ENCODE data around the gene FUBP3. TPM values are rescaled to one million over a fixed set of nuclear protein-coding genes. Genes with fewer than 3 reads are reported as not detected.

Gene FUBP3
- total RNA-seq, 1 donor from 2014 or later: 42.8 TPM

GRCh38 chr9:130606887-130607600 is 27.7 kb downstream of the FUBP3 start:
- DNase-seq (ENCODE audit: low read depth, low spot score): no peak

DNA sequence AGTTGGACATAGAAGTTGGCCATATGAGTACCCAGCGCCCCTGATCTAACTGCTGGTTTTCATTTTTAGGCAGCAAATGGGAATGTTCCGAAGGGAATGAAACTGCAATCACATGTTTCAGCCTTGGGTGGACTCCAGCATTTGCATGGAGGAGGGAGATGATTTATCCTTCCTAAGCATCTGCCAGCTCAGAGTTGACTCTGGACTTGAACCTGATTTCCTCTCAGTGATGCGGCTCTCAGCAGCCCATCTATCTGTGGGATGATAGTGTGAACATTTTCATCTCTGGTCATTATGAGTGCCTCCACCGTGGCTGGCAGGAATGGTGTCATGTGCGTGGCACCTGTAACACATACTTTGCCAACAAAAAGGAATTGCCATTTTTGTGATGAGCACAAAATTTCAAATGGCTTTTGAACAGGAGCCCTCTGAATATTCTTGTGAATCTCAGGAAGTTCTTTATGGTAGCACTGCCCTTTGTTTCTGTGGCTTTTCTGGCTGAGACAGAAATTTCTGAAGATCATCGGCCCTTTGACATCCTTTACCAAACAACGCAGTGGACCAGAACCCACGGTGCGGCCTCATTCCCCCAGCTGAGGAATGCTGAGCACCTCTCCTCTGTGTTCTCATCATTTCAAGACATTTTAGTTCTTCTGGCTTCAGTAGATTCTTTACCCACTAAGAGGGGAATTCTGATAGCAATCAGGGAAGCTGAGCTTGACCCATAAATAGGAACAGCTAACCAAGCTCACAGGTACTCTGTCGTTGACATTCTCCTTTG is 28.5 kb downstream of the FUBP3 start:
- DNase-seq (ENCODE audit: low read depth, low spot score): no peak

DNA sequence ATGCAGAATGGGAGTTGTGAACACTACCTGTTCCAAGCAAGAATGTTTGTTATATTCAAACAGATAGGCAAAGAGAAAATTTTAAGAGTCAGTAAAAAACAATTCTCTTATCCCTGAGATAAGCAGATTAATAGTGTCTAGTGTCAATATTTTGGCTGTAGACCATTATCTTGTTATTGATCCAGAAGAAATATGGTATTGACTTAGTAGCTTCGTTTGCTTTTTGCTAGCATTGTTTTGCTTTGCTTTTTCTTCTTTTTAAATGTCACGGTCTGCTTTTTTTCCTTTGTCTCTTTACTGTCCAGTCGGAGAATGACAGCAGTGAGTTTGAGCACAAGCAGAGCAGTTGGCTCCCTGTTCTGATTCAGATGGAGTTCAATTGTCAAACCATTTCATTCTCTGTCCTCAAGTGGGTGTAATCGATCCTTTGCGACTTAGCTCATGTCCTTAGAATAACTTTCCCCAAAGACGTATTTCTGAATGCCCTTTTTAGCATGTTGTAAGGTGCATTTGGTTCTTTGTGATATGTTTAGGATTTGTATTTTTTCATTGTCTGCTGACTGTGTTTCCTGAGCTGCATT is 29.3 kb downstream of the FUBP3 start:
- no peak for DNase-seq (ENCODE audit: low read depth, low spot score)

DNA sequence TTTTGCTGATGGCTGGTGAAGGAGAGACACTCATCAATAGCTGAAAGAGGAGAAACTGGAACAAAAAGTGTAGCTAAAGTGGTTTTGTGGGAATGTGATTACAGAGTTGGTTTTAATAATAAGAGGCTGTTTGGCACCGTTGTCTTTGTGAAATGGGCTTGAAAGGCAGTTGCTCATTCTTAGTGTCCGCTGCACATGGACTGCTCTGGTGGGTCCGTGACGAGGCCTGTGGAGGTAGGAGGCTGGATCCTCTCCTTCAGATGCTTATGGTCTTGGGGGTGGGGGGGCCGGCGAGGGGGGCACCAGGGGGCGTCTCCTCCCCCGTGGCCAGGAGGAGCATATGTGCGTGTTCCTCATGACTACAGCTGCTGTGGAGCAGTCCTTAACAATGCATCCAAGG is 29.8 kb downstream of the FUBP3 start:
- DNase-seq (ENCODE audit: low read depth, low spot score): no peak

DNA sequence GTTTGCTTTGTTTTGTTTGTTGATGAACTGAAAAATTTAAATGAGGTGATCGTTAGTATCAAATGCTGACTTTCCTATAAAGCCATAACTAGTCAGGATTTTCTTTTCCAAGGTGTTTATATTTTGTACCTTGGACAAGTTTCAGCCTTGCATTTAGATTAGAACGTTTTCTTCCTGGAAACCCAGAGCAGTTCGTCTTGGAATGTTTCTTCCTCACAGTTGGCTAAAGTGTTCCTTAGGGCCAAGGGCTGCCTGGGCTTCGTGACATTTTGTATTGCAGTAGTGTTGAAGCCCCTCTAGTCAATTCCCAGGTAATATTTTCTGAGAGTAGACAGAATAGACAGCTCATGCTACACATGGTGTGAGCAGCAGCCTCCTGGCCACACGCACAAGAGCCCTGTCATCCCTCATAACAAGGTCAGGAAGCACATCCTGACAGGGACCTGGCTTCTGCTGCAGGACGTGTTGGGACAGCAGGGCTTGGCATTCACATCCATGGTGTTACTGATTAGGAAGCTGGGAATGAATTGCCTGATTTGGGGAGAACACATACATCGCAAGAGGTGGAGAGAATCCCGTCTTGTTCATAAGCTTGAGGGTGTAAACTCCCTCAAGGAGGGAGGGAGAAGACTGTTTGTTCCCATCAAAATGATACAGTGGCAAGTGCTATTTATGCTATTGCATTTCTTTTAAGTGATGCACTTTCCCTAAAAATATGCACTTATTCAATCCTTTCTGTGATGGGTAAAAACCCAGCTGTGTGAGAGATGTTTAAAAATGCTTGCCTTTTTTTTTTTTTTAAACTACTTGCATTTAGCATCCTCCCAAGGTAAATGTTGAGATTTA is 31.7 kb downstream of the FUBP3 start:
- DNase-seq (ENCODE audit: low read depth, low spot score): no peak

DNA sequence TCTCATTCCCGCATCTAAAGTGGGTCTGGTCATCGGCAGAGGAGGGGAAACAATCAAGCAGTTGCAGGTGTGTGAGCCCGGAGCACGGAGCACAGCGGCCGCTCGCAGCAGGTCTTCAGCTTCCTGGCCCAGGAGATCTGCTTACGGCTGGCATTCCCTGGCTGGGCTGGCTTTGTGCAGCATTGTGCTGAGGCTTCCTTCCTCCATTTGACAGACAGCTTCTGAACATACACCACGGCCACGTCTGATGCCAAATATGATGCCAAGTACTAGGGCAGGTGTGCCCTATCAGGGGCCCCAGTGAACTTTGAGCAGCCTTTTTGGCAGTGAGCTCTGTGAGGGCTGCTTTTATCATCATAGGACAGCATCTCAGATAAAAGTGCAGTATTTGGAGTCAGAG is 37.1 kb downstream of the FUBP3 start:
- DNase-seq (ENCODE audit: low read depth, low spot score): no peak

- DNase-seq (ENCODE audit: low read depth, low spot score): no peak
Observed at GRCh38 chr9:130623466-130623865, 44.1 kb downstream of the FUBP3 start.

GRCh38 chr9:130624154-130624553 is 44.8 kb downstream of the FUBP3 start:
- DNase-seq (ENCODE audit: low read depth, low spot score): no peak

GRCh38 chr9:130626249-130626996 is 47.0 kb downstream of the FUBP3 start:
- no peak for DNase-seq (ENCODE audit: low read depth, low spot score)

GRCh38 chr9:130627051-130627450 is 47.7 kb downstream of the FUBP3 start:
- DNase-seq (ENCODE audit: low read depth, low spot score): no peak

DNA sequence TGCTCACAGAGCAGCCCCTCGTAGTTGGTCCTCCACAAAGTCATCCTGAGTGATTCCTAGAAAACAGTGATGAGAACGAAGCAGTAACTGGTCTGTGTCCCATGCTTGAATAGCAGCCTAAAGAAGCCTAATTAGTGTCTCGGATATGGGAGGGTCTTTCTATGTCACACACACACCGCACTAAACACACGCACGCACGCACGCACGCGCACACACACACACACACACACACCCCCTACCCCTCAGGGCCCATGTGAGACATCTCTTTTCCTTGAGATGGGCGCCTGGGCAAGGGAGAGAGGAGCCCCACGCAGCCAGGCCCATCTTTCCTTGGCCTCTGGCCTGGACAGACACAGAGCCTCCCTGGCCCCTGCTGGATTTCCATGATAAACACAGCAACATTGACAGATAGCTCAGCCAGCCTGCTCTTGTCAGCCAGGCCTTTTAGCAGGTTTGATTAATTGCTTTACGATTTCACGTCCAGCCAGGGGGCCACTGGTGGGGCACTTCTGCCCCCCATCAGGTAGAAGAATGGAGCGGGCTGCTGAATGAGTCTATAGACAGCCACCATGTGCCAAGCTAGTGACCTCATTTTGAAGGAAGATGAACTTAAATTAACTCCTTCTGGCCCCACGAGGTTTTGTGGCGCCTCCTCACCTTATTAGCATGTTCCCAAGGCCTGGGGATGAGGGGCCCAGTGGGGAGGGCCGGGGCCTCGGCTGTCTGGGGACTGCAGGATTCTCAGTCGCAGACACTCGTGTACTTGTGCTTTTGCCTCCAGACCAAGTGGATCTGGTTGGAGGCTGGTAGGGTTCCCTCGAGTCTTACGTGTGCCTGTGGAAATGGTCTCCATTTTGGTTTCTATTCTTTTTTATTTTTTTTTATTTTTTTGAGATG is 48.8 kb downstream of the FUBP3 start:
- no peak for DNase-seq (ENCODE audit: low read depth, low spot score)

DNA sequence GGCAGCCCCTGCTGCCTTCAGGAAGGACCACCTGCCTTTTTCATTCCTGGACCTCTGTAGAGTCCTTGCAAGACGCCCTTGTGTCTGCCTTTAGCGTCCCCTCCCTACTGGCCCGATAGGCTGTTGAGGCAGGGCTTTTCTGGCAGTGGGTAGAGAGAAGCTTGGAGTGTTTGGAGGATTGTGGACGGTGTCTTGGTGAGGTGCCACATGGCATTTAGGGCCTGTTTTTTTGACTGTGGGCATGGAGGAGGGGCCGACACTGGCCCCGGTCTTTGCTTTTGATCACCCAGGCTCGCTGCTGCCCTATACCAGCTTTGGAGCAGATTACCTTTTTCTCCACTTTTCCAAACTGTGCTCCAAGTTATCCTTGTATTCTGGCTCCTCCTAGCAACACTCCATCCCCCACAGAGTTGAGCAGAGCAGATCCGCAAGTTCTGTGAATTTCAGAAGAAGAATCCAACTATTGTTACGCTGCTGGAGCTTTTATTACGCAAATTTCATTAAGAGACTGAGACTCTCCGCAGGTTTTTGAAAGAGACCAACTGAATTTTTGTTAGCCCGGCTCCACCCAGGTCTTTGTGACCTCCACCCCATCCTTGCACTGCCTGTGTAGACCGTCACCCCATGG is 50.2 kb downstream of the FUBP3 start:
- no peak for DNase-seq (ENCODE audit: low read depth, low spot score)

DNA sequence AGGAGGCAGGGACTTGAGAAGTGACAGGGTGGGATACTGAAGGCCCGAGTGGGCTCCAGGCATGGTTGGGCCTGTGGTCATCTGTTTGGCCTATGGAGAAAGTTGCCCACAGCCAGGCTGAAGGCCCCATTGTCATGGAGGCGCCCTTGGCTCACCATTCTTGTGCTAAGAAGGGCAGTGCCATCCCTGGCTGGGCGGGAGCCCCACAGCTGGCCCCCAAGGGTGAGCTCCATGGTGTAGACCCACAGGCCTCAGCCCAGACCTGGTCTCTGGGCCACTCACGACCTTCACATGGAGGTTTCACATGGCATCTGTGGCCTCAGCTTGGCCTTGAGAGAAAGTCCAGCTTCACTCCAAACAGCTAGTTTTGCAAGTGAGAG is 50.7 kb downstream of the FUBP3 start:
- DNase-seq (ENCODE audit: low read depth, low spot score): no peak

DNA sequence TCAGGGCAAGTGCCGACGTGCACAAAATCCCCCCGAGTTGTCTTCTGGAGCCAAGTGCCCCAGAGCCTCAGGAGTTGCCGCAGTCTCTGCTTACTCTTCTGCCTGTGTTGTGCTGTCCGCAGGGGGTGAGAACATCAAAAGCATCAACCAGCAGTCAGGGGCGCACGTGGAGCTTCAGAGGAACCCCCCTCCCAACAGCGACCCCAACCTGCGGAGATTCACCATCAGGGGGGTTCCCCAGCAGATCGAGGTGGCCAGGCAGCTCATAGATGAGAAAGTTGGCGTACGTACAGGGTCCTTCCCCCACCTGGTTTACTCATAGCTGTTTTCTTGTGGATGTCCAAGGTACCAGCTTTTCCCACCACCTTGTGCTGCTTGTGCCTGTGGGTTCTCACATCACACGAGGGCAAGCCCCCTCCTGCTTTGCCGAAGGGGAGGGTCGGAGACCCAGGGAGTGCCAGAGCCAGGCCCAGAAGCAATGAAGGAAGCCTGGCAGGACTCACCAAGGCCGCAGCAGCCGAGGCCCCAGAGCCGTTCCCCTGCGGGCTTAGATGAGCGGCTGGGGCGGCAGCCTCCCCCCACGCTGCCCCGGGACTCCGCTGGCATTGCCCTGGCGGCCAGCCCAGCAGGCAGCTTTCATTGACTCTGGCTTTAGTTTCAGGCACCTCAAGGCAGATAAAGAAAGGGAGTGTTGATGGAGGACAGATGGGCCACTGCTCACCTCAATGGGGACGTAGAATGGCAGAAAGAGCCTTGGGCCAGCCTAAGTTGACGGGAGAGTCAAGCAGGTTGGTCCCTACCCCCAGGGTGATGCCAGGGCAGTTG is 51.3 kb downstream of the FUBP3 start:
- DNase-seq (ENCODE audit: low read depth, low spot score): no peak

DNA sequence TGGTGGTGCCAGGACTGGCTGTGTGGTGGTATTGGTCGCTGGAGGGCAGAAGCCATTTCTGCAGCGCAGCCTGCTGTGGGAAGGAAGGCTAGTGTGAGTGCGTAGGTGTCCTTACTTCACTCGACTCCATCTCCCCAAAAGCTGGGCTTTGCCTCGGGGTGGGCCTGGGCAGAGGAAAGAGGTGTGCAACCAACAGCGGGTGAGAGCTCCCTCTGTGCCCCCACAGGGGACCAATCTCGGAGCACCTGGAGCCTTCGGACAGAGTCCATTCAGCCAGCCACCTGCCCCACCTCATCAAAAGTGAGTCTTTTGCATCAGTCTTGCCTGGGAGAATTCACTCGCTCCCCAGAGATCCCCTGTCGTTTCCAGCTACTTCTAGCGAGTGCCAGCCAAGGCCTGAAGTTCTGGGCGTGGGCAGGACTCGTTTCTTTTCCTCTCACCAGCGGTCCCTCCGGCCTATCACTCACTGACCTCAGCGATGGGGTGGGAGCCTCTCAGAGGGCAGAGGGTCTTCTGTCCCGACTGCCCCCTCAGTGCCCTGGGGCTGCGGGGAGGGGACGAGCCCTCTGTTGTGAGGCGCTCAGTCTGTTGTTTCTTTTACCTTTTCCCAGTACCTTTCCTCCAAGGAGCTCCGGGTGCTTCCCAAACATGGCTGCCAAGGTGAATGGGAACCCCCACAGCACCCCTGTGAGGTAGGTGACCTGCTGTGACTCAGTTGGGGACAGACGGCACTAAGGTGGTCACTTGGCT is 52.1 kb downstream of the FUBP3 start:
- no peak for DNase-seq (ENCODE audit: low read depth, low spot score)

DNA sequence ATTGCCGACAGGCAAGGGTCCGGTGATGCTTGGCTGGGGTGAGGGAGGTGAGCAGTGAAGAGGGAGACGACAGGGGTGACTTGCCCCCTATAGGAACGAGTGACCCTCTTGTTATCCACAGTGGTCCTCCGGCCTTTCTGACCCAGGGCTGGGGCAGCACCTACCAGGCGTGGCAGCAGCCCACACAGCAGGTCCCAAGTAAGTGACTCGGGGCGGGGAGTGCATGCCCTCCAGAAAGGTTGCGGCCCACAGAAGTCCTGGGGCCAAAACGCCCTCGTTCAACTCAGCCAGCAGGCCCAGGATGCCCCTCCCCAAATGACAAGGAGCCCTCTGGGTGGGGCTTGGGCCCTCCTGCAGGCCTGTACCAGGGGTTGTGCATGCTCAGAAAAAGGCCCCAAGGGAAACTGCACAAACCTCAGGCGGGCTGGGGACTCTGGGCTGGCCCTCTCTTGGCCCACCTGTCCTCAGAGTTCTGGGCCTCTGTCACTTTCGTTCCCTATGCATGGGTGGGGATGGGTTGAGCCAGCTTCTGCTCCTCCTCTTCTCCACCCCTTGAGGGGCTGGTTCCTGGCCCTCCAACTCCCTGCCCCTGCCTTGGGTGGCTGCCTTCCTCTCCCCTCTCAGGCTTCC is 52.8 kb downstream of the FUBP3 start:
- DNase-seq (ENCODE audit: low read depth, low spot score): no peak

DNA sequence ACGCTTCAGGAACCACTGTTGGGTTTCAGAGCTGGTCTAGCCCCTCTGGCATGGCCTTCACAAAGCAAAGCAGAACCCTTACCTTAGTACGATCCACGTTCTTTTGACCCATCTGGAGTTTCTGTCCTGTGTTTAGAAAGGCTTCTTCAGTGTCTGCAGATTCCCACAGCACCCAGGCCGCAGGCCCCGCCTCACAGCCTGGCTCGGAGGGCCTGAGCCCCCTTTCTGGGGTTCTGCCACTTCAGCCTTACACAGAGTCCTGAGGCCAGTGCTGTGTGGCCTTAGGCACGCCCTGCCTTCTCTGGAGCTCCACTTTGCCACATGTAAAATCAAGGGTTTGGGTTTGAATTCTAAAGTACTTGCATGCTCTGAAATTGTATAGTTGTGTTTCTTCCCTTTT is 53.5 kb downstream of the FUBP3 start:
- no peak for DNase-seq (ENCODE audit: low read depth, low spot score)

All from pulmonary artery endothelial cell (primary cell).